Hepatocyte (in vitro differentiated cells): ENCODE measurements around the gene LPP.

Source experiments
- EZH2 ChIP-seq: fragments of 200-600 bp; sonication (generic); IDR thresholded peaks from 2 replicates; pipeline ENCODE4 v1.6.1; 2016; ENCODE audit warnings: antibody characterized with exemption, mild to moderate bottlenecking, borderline replicate concordance
- TF ChIP-seq, protein P1 (sequence below): fragments of 200-600 bp; sonication (generic); IDR thresholded peaks from 2 replicates; pipeline ENCODE4 v1.5.1; 2016; ENCODE audit warnings: antibody characterized with exemption, mild to moderate bottlenecking; ENCODE audit not compliant: poor library complexity

DNA sequence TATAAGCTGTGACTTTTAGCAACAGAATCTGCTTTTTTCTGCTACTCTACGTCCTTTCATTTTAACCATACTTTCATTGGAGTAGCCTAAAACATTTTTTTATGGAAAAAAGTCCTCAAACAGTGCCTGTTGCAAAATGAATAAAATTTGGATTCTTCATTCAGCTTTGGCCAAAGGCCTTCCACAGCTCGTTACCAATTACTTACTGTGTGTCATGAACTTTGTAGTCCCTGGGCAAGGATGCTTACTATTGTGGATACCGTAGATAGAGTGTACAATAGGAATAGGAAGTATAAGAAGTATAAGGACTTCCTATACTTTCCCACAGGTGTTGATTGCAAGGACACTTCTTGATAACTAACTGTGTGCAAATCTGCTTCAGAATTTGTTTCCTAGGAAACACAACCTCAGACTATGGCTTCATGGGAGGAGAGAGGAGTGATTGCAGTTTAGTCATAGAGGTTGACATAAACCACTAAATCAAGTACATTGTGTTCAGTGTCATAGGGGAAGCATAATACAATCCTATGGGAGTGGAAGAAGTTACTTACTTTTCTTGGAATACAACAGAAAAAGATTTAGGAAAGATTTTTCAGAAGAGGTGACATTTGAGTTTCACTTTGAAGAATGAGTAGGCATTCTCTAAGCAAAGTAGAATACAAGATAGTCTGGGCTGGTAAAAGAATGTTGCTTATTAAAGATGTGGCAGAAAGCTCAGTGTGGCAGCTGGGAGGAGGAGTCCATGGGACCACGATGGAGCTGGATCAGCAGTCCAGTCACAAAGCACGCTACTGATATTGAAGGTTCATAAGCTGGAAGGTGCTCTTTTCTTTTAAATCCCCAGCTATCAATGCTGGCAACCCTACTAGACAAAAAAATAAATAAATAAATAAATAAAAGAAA, 708.1 kb downstream of the LPP start:
- TF ChIP-seq, protein P1, sequence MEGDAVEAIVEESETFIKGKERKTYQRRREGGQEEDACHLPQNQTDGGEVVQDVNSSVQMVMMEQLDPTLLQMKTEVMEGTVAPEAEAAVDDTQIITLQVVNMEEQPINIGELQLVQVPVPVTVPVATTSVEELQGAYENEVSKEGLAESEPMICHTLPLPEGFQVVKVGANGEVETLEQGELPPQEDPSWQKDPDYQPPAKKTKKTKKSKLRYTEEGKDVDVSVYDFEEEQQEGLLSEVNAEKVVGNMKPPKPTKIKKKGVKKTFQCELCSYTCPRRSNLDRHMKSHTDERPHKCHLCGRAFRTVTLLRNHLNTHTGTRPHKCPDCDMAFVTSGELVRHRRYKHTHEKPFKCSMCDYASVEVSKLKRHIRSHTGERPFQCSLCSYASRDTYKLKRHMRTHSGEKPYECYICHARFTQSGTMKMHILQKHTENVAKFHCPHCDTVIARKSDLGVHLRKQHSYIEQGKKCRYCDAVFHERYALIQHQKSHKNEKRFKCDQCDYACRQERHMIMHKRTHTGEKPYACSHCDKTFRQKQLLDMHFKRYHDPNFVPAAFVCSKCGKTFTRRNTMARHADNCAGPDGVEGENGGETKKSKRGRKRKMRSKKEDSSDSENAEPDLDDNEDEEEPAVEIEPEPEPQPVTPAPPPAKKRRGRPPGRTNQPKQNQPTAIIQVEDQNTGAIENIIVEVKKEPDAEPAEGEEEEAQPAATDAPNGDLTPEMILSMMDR: no peak
- no peak for TF ChIP-seq EZH2
